Hematopoietic multipotent progenitor cell (in vitro differentiated cells): ENCODE data around the gene SLC35F4. TPM values are rescaled to one million over a fixed set of nuclear protein-coding genes. Genes with fewer than 3 reads are reported as not detected.

Source experiments
- DNase-seq, 3 donors: peaks; one replicate each; pipeline ENCODE4 v3.0.0-alpha.2; 2011 to 2015; ENCODE audit warnings: low read depth in 2 of 3, low spot score in 2 of 3
- total RNA-seq: library from RNA; depleted of rRNA; stranded (reverse); fragments of >200 nt; gene quantifications from one replicate; pipeline ENCODE4 v1.2.3, GENCODE V29; 2012

The SLC35F4 gene
- total RNA-seq, 1 donor, result not detected

- DNase-seq, result no peak
Measured at GRCh38 chr14:57641776-57642175, 224.1 kb downstream of the SLC35F4 start.

DNA sequence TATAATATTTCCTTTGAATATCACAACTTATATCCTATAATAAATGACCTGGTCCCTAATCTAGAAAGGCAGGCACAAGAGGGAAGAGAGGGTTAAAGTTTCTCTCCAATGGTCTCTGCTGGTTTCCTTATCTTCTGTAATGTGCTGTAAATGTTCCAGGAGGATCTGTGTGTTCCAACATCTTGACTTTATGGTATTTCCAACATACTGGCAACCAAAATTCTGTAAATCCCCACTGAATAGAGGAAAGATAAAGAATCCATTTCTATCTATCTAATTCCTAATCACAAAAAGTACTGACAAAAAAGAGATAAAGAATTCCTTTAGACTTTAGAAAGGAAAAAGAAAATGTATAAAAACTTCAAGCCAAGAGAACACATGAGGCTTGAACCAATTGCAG lies 225.9 kb downstream of the SLC35F4 start:
- no peak for DNase-seq

DNA sequence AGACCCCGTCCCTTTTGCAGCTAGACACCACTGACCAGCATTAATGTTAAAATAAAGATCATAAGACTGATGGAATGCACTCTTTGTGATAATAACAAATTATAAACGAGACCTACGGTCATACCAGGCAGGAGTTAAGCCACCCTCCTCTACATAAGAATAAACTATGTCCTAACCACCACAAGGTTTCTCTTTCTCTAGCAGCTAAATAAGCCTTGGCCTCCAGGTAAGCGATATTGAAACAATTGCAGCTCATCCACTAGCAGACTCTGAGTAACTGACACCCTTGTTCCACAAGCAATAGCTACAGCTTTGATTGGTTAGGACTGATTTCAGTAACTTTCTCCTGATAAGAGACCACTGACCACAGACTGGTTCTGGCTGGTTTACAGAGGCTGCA lies 228.0 kb downstream of the SLC35F4 start:
- no peak for DNase-seq

DNA sequence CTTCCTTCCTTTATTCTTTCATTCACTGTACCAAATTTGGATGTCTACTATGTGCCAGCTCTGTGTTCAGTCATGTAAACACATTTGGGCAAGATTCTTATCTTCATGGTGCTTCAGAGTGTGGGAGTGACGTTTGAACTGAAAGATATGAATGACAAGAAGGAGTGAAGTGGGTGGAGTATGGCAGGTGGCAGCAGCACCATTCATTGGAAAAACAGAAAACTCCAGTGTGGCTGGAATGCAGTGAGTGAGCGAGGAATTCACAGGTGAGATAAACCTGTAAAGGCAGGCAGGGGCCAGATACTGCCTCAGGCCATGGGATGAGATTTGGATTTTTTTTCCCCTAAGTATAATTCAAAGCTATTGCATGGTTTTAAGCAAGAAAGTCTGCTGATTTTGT lies 231.6 kb downstream of the SLC35F4 start:
- no peak for DNase-seq

DNA sequence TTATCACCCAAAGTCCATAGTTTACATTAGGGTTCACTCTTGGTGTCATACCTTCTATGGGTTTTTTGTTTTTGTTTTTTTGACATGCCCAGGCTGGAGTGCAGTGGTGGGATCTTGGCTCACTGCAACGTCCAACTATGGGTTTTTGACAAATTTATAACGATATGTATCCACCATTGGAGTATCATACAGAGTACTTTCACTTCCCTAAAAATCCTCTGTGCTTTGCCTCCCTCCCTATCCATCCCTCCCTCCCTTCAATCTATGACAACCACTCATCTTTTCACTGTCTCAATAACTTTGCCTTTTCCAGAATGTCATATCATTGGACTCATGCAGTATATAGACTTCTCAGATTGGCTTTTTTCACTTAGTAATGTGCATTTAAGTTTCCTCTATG lies 233.2 kb downstream of the SLC35F4 start:
- DNase-seq, result no peak

- no peak for DNase-seq
Measured at GRCh38 chr14:57617510-57617909, 248.4 kb downstream of the SLC35F4 start.

DNA sequence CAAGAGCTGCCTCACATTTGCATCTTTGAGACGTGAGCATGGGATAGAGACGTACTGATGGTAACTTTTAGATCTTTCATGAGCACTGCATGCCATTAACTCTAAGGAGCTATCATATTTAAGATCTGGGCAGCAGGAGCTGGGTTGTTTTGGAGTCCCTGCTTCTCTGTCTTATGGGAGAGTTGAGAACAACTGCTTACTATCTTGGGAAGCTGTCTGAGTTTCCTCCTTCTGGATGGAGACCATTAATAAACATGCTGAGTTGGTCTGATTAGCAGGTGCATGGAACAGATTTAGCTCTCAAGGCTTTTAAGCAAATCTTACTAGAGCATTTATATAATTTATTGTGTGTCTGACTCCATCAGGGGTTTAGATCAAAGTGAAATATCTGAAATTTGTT lies 252.9 kb downstream of the SLC35F4 start:
- no peak for DNase-seq

DNA sequence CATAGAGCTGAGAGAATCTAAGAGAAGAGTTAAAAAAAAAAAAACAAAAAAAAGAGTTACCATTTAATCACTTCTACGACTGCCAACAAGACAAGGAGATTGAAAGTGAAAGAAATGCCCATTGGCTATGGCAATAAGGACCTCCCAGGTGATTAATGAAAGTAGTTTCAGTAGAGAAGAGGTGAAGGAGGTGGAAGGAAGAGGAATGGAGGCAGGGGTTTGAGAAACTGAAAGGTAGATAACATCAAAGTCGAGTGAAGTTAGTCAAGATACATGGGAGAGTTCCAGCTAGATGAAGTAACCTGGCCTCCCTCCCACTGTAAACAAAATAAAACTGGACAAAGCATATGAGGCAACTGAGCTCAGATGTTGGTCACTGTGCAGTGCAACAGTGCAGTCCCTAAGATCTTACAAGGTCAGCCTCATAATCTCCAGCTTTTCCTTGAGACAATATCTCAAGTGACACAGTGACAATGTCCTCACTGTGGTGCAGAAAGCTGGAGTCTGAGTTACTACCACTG lies 254.3 kb downstream of the SLC35F4 start:
- no peak for DNase-seq

- no peak for DNase-seq
Measured at GRCh38 chr14:57610631-57611030, 255.3 kb downstream of the SLC35F4 start.

DNA sequence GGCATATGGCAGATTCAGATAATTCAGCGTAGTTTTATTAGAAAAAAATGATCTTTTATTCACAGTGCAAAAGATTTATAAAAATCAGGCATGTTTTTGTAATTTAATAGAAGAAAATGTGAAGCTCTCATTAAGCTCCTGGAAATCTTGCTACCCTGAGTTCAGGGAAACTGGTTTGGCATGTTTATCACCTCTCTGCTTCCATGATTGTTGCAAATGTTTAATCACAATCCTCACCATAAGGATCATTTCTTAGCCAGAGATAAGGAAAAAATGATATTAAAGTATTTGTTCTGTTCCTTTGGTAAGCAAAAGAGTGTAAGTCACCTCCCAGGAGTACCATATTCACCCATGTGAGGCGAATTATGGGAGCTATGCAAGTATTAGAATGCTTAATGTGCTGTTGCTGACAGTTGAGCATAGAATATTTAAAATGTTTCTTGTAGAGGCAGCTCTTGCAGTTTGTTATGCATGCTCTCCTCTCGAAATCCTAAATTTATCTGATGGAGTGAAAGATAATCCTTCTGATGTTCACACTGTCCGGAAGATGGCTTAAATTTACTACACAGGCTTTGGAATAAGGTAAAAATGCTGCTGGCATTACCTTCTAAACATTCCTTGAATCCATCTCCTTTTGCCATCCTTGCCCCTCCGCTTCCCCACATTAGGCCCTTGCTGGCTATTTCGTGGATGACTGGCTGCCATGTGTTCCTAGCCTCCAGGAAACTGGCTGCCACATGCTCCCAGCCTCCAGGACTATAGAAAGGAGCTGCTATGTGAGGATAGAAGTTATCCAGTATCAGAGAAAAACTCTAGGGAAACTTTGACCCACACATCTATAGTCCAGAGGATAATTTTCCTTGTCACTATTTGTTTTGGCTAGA lies 256.5 kb downstream of the SLC35F4 start:
- no peak for DNase-seq

GRCh38 chr14:57607086-57607485 lies 258.8 kb downstream of the SLC35F4 start:
- no peak for DNase-seq

GRCh38 chr14:57583396-57583795 lies 282.5 kb downstream of the SLC35F4 start:
- no peak for DNase-seq

- DNase-seq, result no peak
Measured at GRCh38 chr14:57582746-57583145, 283.1 kb downstream of the SLC35F4 start.

DNA sequence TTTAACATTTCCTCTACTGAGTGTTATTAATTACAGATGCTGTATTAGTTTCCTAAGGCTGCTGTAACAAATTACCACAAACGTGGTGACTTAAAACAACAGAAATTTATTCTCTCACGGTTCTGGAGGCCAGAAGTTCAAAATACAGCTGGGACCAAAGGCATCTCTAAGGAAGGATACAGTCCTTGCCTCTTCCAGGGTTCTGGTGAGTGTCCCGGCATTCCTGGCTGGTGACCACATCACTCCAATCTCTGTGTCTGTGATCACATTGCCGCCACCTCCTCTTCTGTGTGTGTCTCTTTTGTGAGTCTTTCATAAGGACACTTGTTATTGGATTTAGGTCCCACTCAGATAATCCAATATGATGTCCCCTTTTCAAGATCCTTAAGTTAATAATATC lies 287.1 kb downstream of the SLC35F4 start:
- no peak for DNase-seq

GRCh38 chr14:57576498-57576897 lies 289.4 kb downstream of the SLC35F4 start:
- DNase-seq, result no peak

DNA sequence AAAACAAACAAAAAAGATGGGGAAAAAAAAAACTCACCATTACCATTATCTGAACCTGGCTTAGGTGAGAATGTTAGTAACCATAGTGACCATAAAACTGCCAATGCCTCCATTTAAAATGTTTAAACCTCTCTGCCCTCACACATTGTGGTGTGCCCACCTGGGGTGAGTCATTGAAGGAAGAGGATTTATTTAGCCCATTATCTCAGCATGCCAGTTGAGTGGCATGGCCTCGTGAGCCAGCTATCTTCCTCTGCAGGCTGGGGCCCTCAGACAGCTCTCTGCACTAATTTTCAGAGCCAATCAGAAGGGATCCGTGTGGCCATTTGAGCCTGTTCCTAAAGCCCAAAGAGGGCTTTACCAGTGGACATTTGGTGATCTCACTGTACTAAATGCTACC lies 290.4 kb downstream of the SLC35F4 start:
- DNase-seq, result no peak

DNA sequence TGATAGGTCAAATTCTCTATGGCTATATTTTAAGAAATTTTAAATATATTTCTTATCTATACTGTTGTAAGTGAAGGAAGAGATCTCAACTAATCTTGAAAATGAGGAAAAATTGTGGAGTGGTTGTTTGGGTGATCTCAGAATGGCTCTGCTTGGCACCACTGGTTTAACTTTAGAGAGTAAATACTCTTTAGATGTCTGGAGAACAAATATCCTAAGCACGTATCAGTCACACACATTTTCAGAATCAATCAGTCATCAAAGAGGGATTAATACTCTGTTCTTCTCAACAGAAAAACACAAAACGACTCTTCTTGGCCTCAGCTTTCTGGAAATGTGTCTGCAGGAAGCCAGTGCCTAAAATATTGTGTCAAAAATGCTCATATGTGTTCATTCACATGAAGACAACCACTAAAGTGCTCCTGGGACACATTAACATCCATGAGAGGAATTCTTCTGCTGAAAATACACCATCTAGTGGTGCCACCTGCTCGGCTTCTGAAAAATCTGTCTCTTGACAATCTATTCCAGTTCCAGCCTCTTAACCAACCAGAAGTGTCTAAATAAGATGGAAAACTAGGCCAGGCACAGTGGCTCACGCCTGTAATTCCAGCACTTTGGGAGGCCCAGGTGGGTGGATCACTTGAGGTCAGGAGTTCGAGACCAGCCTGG lies 291.1 kb downstream of the SLC35F4 start:
- no peak for DNase-seq

- no peak for DNase-seq
Measured at GRCh38 chr14:57573173-57573572, 292.7 kb downstream of the SLC35F4 start.

- DNase-seq, result no peak
Measured at GRCh38 chr14:57568554-57568953, 297.3 kb downstream of the SLC35F4 start.

GRCh38 chr14:57567220-57567619 lies 298.7 kb downstream of the SLC35F4 start:
- DNase-seq, result no peak

DNA sequence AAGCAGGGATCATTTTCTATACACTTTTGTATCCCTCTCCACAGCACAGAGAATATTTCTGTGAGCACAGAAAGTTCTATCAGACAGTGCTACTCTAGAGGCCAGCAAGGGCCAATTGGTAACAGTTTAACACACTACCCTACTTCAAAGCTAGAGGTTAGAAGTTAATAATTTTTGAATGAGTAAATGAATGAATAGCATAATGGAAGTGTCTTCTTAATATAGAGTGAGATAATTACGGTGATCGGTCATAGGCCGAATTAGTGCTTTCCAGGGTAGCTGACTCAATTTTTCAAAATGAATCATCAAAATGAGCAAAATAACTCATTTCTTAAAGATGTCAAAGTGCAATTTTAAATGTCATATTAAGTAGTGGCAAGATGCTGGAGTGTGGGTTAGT lies 305.2 kb downstream of the SLC35F4 start:
- DNase-seq, result no peak

GRCh38 chr14:57559576-57559975 lies 306.3 kb downstream of the SLC35F4 start:
- no peak for DNase-seq
